GM06990 (cell line): ENCODE data around the gene CYP39A1.

Experiments
- DNase-seq: peaks from one replicate; pipeline ENCODE4 v3.0.0-alpha.2; 2011; ENCODE audit not compliant: insufficient read length; ENCODE audit errors: extremely low read depth
- H3K27me3 ChIP-seq: replicated peaks from 2 replicates; pipeline ENCODE4 v1.6.0; 2011; ENCODE audit warnings: low read length; ENCODE audit not compliant: control insufficient read depth, insufficient read depth
- H3K36me3 ChIP-seq: 2 replicates; pipeline ENCODE4 v1.5.1; 2011; ENCODE audit warnings: low read length; ENCODE audit not compliant: control insufficient read depth, insufficient read depth
- H3K4me3 ChIP-seq: replicated peaks from 2 replicates; pipeline ENCODE4 v1.5.1; 2011; ENCODE audit warnings: low read depth, mild to moderate bottlenecking, control low read depth, low read length
- CTCF ChIP-seq: IDR thresholded peaks from 2 replicates; pipeline ENCODE4 v1.5.1; 2011; ENCODE audit warnings: low read length, control low read depth, mild to moderate bottlenecking, inconsistent platforms; ENCODE audit not compliant: insufficient read depth, poor library complexity, severe bottlenecking

The CYP39A1 gene

DNA sequence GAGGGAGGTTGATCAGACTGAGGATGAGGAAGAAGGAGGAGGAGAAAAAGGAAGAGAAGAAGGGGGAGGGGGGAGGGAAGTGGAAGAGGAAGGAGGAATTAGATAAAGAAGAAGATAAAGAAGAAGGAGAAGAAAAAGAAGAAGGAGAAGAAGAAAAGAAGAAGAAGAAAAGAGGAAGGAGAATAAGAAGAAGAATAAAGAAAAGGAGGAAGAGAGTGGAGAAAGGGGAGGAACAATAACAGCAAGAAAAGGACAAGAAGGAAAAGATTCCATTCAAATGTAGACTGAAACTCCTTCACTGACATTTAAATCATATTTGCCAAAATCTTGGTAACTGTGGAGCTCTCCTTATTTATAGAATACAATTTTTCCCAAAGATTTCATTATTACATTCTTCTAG, 127.0 kb downstream of the CYP39A1 start:
- DNase-seq: no peak
- H3K4me3 ChIP-seq: no peak overlapping the region
- H3K36me3 ChIP-seq: no peaks in the 10 kb centered on the region
- no peak for TF ChIP-seq CTCF
- H3K27me3 ChIP-seq: no peaks in the 10 kb centered on the region; the same call in 1 of the 2 replicates

DNA sequence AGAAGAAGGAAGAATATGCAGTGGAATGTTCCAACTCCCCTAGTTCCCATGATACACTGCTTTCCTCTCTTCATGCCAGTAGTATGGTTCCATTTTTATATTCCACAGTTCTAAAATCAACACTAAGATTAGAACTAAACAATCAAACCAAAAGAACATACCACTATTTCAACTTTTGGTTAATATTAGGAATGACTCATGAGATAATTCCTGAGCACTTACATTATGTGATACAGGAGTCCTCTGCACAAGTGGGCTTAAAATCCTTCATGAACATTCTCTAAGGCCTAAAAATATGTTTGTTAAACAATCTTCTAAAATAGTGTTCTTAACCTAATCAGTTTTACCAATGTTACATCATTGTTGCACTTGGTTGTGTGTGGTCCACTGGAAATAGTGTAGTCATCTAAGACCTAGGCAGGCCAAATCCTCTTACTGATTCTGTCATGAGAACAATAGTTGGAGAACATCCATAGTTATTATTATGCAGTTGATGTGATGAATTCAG, 131.1 kb downstream of the CYP39A1 start:
- Histone ChIP-seq H3K27me3 (no peaks in the 10 kb centered on the region; the same call in 1 of the 2 replicates), H3K36me3 (no peaks in the 10 kb centered on the region), H3K4me3 (no peak overlapping the region)
- TF ChIP-seq CTCF: no peak
- no peak for DNase-seq

DNA sequence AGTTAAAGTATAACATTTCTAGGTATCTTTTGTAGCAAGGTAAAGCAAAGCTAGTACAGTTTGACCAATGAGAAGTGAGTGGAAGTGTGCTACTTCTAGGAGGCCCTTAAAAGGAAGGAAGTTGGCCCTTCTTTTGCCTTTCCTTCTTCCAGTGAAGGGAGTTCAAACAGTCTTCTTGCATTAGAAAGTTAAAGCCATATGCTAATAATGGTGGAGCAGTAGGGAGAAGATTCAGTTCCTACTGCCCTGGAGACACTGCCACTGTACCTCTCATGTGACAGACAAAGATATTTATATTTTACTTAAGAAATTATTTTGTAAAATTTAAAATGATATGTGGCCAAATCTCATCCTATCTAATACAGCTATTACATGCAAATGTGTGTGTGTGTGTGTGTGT, 135.4 kb downstream of the CYP39A1 start:
- H3K27me3 ChIP-seq: no peaks in the 10 kb centered on the region
- DNase-seq: no peak
- H3K36me3 ChIP-seq: no peaks in the 10 kb centered on the region
- H3K4me3 ChIP-seq: no peak overlapping the region
- TF ChIP-seq CTCF: no peak

- no peaks in the 10 kb centered on the region for H3K27me3 ChIP-seq
- no peak for DNase-seq
- TF ChIP-seq CTCF: no peak
Measured at GRCh38 chr6:46513533-46513932, 139.1 kb downstream of the CYP39A1 start.

GRCh38 chr6:46511320-46511719, 141.3 kb downstream of the CYP39A1 start:
- no peak for TF ChIP-seq CTCF
- DNase-seq: no peak
- Histone ChIP-seq H3K4me3 (no peak overlapping the region), H3K27me3 (no peaks in the 10 kb centered on the region), H3K36me3 (no peaks in the 10 kb centered on the region)

More at GRCh38 chr6:46513533-46513932, 139.1 kb downstream of the CYP39A1 start:
- Histone ChIP-seq H3K36me3 (no peaks in the 10 kb centered on the region), H3K4me3 (no peak overlapping the region)

DNA sequence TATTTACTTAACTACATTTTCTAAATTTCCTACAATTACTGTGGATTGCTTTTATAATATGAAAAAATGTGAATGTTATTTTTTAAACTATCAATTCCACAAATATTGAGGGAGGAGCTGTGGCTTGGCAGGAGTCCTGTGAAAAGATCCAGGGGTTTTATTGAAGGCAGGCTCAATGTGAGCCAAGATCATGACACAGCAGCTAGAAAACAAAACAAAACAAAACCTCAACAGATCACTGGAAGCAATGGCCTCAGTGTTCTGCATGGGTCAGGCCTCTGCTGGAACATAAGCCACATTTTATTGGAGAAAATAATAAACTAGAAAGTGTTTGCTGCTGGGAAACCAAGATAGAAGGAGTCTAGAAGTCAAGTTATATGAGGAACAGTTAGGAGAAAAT, 142.0 kb downstream of the CYP39A1 start:
- H3K36me3 ChIP-seq: no peaks in the 10 kb centered on the region
- no peak for DNase-seq
- no peak overlapping the region for H3K4me3 ChIP-seq
- H3K27me3 ChIP-seq: no peaks in the 10 kb centered on the region
- no peak for TF ChIP-seq CTCF
